Nephron progenitor cell (in vitro differentiated cells): ENCODE data around the gene DUOX2.
"Not testable (repeated sequence)": the region's sequence is repeated elsewhere in the genome, so short reads cannot be mapped to it uniquely, and the experiment has no call there.

Experiments
- DNase-seq: peaks from one replicate; pipeline ENCODE4 v3.0.0; 2021
- H3K27ac Mint-ChIP-seq: 2 replicates; pipeline ENCODE4 v1.8.0; 2021; ENCODE audit warnings: mild to moderate bottlenecking, moderate library complexity, mixed read lengths
- H3K27me3 Mint-ChIP-seq: 2 replicates; pipeline ENCODE4 v1.8.0; 2021; ENCODE audit warnings: mild to moderate bottlenecking, low read depth, mixed read lengths; ENCODE audit not compliant: poor library complexity
- H3K36me3 Mint-ChIP-seq: 2 replicates; pipeline ENCODE4 v1.8.0; 2021; ENCODE audit warnings: low read depth, mixed read lengths
- H3K4me1 Mint-ChIP-seq: 2 replicates; pipeline ENCODE4 v1.8.0; 2021; ENCODE audit warnings: mixed read lengths
- H3K4me3 Mint-ChIP-seq: 2 replicates; pipeline ENCODE4 v1.8.0; 2021; ENCODE audit warnings: mild to moderate bottlenecking, moderate library complexity, mixed read lengths
- H3K9me3 Mint-ChIP-seq: 2 replicates; pipeline ENCODE4 v1.8.0; 2021; ENCODE audit warnings: mild to moderate bottlenecking, moderate library complexity, mixed read lengths
- CTCF ChIP-seq: fragments of 200-600 bp; sonication (generic); IDR thresholded peaks from 2 replicates; pipeline ENCODE4 v1.5.0; 2021; ENCODE audit warnings: antibody characterized with exemption

Gene DUOX2

GRCh38 chr15:45073602-45074001 is 40.4 kb downstream of the DUOX2 start:
- H3K36me3 Mint-ChIP-seq, H3K4me1 Mint-ChIP-seq, H3K27ac Mint-ChIP-seq, H3K9me3 Mint-ChIP-seq, H3K4me3 Mint-ChIP-seq, DNase-seq, H3K27me3 Mint-ChIP-seq: not testable (repeated sequence)

- not testable (repeated sequence) for H3K27me3 Mint-ChIP-seq, DNase-seq, H3K4me1 Mint-ChIP-seq, H3K9me3 Mint-ChIP-seq, H3K4me3 Mint-ChIP-seq
- H3K36me3 Mint-ChIP-seq: peaks cover 24% of the 10 kb centered on the region
- peak overlapping the region; percentile 42 for H3K27ac Mint-ChIP-seq
Observed at GRCh38 chr15:45069942-45070360, 44.0 kb downstream of the DUOX2 start.

GRCh38 chr15:45064386-45064785 is 49.6 kb downstream of the DUOX2 start:
- H3K27me3 Mint-ChIP-seq: no peaks in the 10 kb centered on the region
- peaks cover 3% of the 10 kb centered on the region for H3K9me3 Mint-ChIP-seq
- H3K36me3 Mint-ChIP-seq: peaks cover 53% of the 10 kb centered on the region
- H3K4me3 Mint-ChIP-seq: no peak overlapping the region
- DNase-seq: no peak
- no peaks in the 10 kb centered on the region for H3K4me1 Mint-ChIP-seq
- no peak overlapping the region for H3K27ac Mint-ChIP-seq
- TF ChIP-seq CTCF: no peak

GRCh38 chr15:45062301-45062700 is 51.7 kb downstream of the DUOX2 start:
- H3K4me1 Mint-ChIP-seq, H3K27me3 Mint-ChIP-seq, DNase-seq, H3K27ac Mint-ChIP-seq, H3K4me3 Mint-ChIP-seq: not testable (repeated sequence)
- H3K36me3 Mint-ChIP-seq: peaks cover 63% of the 10 kb centered on the region
- peaks cover 24% of the 10 kb centered on the region for H3K9me3 Mint-ChIP-seq

- not testable (repeated sequence) for DNase-seq, H3K27me3 Mint-ChIP-seq, H3K4me1 Mint-ChIP-seq, H3K27ac Mint-ChIP-seq, H3K4me3 Mint-ChIP-seq
- peaks cover 40% of the 10 kb centered on the region for H3K9me3 Mint-ChIP-seq
- H3K36me3 Mint-ChIP-seq: peaks cover 72% of the 10 kb centered on the region
Observed at GRCh38 chr15:45058690-45059675, 55.0 kb downstream of the DUOX2 start.

- not testable (repeated sequence) for H3K27ac Mint-ChIP-seq, H3K27me3 Mint-ChIP-seq, H3K4me3 Mint-ChIP-seq, H3K4me1 Mint-ChIP-seq, DNase-seq
- H3K9me3 Mint-ChIP-seq: peaks cover 73% of the 10 kb centered on the region
- H3K36me3 Mint-ChIP-seq: peaks cover 79% of the 10 kb centered on the region
Observed at GRCh38 chr15:45052676-45053075, 61.3 kb downstream of the DUOX2 start.

DNA sequence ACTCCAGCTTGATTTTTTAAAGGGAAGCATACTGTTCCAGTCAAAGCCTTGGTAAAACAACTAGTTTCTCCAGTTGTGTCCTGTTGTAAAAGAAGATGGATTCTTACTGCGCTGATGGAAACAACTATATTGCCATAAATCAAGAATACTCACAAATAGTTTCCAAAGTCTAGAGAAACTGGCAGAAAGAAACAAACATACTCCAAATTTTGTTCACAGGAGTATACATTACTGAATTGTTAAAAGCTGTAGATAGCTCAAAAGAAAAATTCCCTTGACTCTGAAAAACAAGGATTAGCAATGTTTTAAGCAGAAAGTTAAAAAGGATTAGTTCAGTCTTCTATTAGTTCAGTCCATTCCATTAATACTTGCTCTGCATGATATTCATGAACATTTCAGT is 63.4 kb downstream of the DUOX2 start:
- no peak for DNase-seq
- H3K4me1 Mint-ChIP-seq: no peaks in the 10 kb centered on the region
- peaks cover 58% of the 10 kb centered on the region for H3K9me3 Mint-ChIP-seq
- H3K27me3 Mint-ChIP-seq: no peaks in the 10 kb centered on the region
- peaks cover 75% of the 10 kb centered on the region for H3K36me3 Mint-ChIP-seq
- TF ChIP-seq CTCF: no peak
- no peak overlapping the region for H3K27ac Mint-ChIP-seq
- H3K4me3 Mint-ChIP-seq: no peak overlapping the region

GRCh38 chr15:45048794-45049631 is 65.0 kb downstream of the DUOX2 start:
- DNase-seq: no peak
- Mint-ChIP-seq H3K27me3 (no peaks in the 10 kb centered on the region), H3K4me3 (no peak overlapping the region), H3K9me3 (peaks cover 54% of the 10 kb centered on the region), H3K27ac (no peak overlapping the region), H3K4me1 (no peaks in the 10 kb centered on the region), H3K36me3 (peaks cover 78% of the 10 kb centered on the region)
- TF ChIP-seq CTCF: no peak

DNA sequence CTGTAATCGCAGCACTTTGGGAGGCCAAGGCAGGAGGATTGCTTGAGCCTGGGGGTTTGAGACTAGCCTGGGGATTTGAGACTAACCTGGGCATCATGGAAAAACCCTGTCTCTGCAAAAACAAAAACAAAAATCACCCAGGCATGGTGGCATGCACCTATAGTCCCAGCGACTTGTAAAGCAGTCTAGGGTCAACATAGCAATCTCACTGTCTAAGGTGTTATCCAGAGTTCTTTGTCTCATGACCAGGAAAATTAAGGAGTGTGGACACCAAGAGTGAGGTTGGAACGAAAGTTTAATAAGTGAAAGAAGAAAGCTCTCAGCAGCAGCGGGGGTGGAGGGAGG is 65.6 kb downstream of the DUOX2 start:
- peaks cover 78% of the 10 kb centered on the region for H3K36me3 Mint-ChIP-seq
- not testable (repeated sequence) for H3K27ac Mint-ChIP-seq, H3K4me1 Mint-ChIP-seq, H3K4me3 Mint-ChIP-seq, DNase-seq, H3K27me3 Mint-ChIP-seq
- peaks cover 54% of the 10 kb centered on the region for H3K9me3 Mint-ChIP-seq

GRCh38 chr15:45044270-45044669 is 69.7 kb downstream of the DUOX2 start:
- H3K27ac Mint-ChIP-seq, DNase-seq, H3K4me1 Mint-ChIP-seq, H3K27me3 Mint-ChIP-seq, H3K4me3 Mint-ChIP-seq: not testable (repeated sequence)
- peaks cover 13% of the 10 kb centered on the region for H3K9me3 Mint-ChIP-seq
- peaks cover 45% of the 10 kb centered on the region for H3K36me3 Mint-ChIP-seq

DNA sequence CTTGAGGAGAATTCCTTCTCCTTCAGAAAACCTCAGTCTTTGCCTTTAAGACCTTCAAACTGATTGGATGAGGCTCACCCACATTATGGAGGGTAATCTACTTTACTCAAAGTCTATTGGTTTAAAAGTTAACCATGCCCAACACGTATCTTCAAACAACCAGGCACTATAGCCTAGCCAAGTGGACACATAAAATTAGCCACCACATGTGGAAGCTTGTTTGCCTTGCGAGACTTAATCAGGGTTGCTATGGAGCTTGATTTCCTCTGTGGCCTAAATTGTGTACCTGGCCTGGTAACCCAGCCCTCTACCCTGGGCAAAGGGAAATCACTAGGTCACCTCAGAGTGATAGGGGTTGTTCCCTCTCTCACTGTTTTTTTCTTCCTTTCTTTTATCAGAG is 71.1 kb downstream of the DUOX2 start:
- H3K27me3 Mint-ChIP-seq, DNase-seq, H3K27ac Mint-ChIP-seq, H3K4me3 Mint-ChIP-seq, H3K9me3 Mint-ChIP-seq: not testable (repeated sequence)
- Mint-ChIP-seq H3K36me3 (peaks cover 31% of the 10 kb centered on the region), H3K4me1 (peaks cover 11% of the 10 kb centered on the region)
